Measurements from ENCODE around the gene KLK7. TPM values are rescaled to one million over a fixed set of nuclear protein-coding genes. Genes with fewer than 3 reads are reported as not detected.

Gene KLK7
- total and polyA plus RNA-seq, 2 experiments from 2014 or later = 0.20 to 2.8 TPM

DNA sequence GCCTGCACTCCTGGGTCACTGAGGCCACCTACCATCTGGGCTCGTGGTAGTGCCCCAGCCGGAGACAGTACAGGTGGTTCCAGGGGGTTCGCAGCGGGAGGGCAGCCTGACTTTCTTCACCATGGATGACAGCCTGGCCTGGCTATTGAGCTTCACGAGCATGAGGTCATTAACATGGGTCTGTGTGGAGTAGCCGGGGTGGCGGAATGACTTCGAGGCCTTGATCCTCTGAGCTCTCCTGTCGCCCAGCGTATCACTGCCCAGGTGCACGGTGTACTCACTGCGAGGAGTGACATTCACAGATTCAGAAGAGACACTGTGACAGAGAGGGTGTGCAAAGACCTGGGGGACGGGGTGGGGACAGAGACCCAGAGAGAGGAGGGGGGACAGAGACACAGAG lies 3.5 kb downstream of the KLK7 start:
- Histone ChIP-seq H3K4me1 (ENCODE audit: insufficient read depth) (no peaks in the 10 kb centered on the region), H4K20me1 (ENCODE audit: insufficient read depth, poor library complexity, severe bottlenecking) (no peaks in the 10 kb centered on the region), H3K36me3 (replicated peaks; ENCODE audit: insufficient read depth, low read depth) (no peaks in the 10 kb centered on the region), H3K4me2 (no peak overlapping the region), H3K79me2 (no peaks in the 10 kb centered on the region), H3K4me3 (no peak overlapping the region), H2AFZ (no peak overlapping the region), H3K27ac (no peak overlapping the region), H3K27me3 (peaks cover 17% of the 10 kb centered on the region), H3K9me3 (ENCODE audit: low read depth) (no peaks in the 10 kb centered on the region), H3K9me2 (replicated peaks; ENCODE audit: insufficient read depth) (no peaks in the 10 kb centered on the region)
- WGBS (ENCODE audit: low lambda C conversion rate, missing lambda C conversion rate) = 78% methylated on average over 12 of the region's 13 CpGs
- TF ChIP-seq EZH2 (IDR thresholded peaks at IDR 0.05; ENCODE audit: borderline replicate concordance) (no peak), CTCF (IDR thresholded peaks at IDR 0.05; ENCODE audit: poor library complexity) (no peak), EZH2phosphoT487 (IDR thresholded peaks at IDR 0.05; ENCODE audit: low read depth, severe bottlenecking, unreplicated experiment) (no peak)
- DNase-seq (ENCODE audit: low spot score) = no peak

- TF ChIP-seq CTCF (IDR thresholded peaks at IDR 0.05; ENCODE audit: poor library complexity) (no peak), EZH2phosphoT487 (IDR thresholded peaks at IDR 0.05; ENCODE audit: low read depth, severe bottlenecking, unreplicated experiment) (no peak), EZH2 (IDR thresholded peaks at IDR 0.05; ENCODE audit: borderline replicate concordance) (no peak)
- Histone ChIP-seq H3K4me2 (no peak overlapping the region), H3K9me3 (ENCODE audit: low read depth) (no peaks in the 10 kb centered on the region), H3K79me2 (no peaks in the 10 kb centered on the region), H2AFZ (no peak overlapping the region), H3K27me3 (peaks cover 17% of the 10 kb centered on the region), H3K9me2 (replicated peaks; ENCODE audit: insufficient read depth) (no peaks in the 10 kb centered on the region), H4K20me1 (ENCODE audit: insufficient read depth, poor library complexity, severe bottlenecking) (no peaks in the 10 kb centered on the region), H3K36me3 (replicated peaks; ENCODE audit: insufficient read depth, low read depth) (no peaks in the 10 kb centered on the region), H3K4me3 (no peak overlapping the region), H3K27ac (no peak overlapping the region), H3K4me1 (ENCODE audit: insufficient read depth) (no peaks in the 10 kb centered on the region)
- 37% methylated on average over 7 of the region's 8 CpGs for WGBS (ENCODE audit: low lambda C conversion rate, missing lambda C conversion rate)
- DNase-seq (ENCODE audit: low spot score) = no peak
These were observed 4.0 kb downstream of the KLK7 start for GRCh38 chr19:50979758-50980157.

DNA sequence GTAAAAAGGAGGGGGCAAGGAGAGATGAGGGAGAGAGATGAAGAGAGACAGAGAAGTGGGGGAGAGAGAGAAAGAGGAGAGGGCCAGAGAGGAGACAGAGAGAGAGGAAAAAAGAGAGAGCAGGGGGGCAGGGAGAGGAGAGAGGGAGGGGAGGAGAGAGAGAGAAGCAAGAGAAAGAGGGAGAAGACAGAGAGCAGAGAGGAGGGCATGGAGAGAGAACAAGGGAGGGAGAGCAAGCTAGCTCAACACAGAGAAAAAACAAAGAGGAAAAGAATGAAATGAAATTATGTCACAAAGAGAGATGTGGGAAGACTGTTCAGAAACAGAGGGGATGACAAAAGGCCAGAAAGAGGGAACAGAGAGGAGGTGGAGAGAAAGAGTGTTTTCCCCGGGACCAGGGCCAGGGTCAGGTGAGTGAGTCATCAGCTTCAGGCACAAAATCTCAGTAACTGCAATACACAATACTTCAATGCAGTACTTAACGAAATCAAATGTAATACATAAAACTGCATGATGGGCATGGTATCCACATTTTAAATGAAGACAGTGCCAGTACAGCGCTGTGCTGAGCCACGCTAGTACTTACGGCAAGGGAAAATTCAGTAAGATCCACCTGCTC lies 4.8 kb downstream of the KLK7 start:
- no peak overlapping the region for H2AFZ ChIP-seq
- H3K4me1 ChIP-seq (ENCODE audit: insufficient read depth) = no peaks in the 10 kb centered on the region
- H3K36me3 ChIP-seq (replicated peaks; ENCODE audit: insufficient read depth, low read depth) = no peaks in the 10 kb centered on the region
- no peak overlapping the region for H3K4me3 ChIP-seq
- H3K9me2 ChIP-seq (replicated peaks; ENCODE audit: insufficient read depth) = no peaks in the 10 kb centered on the region
- H3K27ac ChIP-seq = no peak overlapping the region
- no peaks in the 10 kb centered on the region for H4K20me1 ChIP-seq (ENCODE audit: insufficient read depth, poor library complexity, severe bottlenecking)
- peaks cover 11% of the 10 kb centered on the region for H3K27me3 ChIP-seq
- no peak overlapping the region for H3K4me2 ChIP-seq
- H3K9me3 ChIP-seq (ENCODE audit: low read depth) = no peaks in the 10 kb centered on the region
- 67% methylated on average over 5 of the region's 5 CpGs for WGBS (ENCODE audit: low lambda C conversion rate, missing lambda C conversion rate)
- no peak for DNase-seq (ENCODE audit: low spot score)
- H3K79me2 ChIP-seq = no peaks in the 10 kb centered on the region
- no peak for TF ChIP-seq CTCF (IDR thresholded peaks at IDR 0.05; ENCODE audit: poor library complexity)
- TF ChIP-seq EZH2phosphoT487 (IDR thresholded peaks at IDR 0.05; ENCODE audit: low read depth, severe bottlenecking, unreplicated experiment) = no peak

Measured in hepatocyte (in vitro differentiated cells).